Gastrocnemius medialis (tissue), 4 donors: ENCODE measurements around the gene ATXN7L2.

Experiments
- CTCF ChIP-seq, 5 experiments: fragments of 450-650 bp in 3 of 5; fragments of 200-600 bp in 2 of 5; sonication (generic) in 2 of 5; IDR thresholded peaks in 4 of 5; conservative IDR thresholded peaks in 1 of 5; 1 replicate in 4 of 5; 2 replicates in 1 of 5; pipeline ENCODE4 v1.5.1; 2016 to 2019; ENCODE audit warnings: antibody characterized with exemption in 5 of 5, mild to moderate bottlenecking in 3 of 5, moderate library complexity in 3 of 5
- POLR2A ChIP-seq, 2 donors: fragments of 450-650 bp; IDR thresholded peaks; one replicate each; pipeline ENCODE4 v1.6.1; 2017; ENCODE audit warnings: antibody characterized with exemption in 2 of 2, mild to moderate bottlenecking in 2 of 2, moderate library complexity in 2 of 2

GRCh38 chr1:109538827-109539555, 55.3 kb downstream of the ATXN7L2 start:
- TF ChIP-seq CTCF (IDR thresholded peaks at IDR 0.05 in 4 of 5, conservative IDR thresholded peaks at IDR 0.05 in 1 of 5) (no peak), POLR2A (IDR thresholded peaks at IDR 0.05) (no peak)
